SK-N-SH treated with all-trans-retinoic acid at 6 μM for 48 hours (cell line): Measurements from ENCODE around the gene RFLNA.

ENCODE experiments used
- ATAC-seq: fragments of 200-7000 bp; cut with Tn5 transposase; 3 replicates; pipeline ENCODE4 v1.9.1; 2020; ENCODE audit warnings: mild to moderate bottlenecking, moderate library complexity
- ARNTL ChIP-seq: fragments of 450-650 bp; formaldehyde crosslinking; IDR thresholded peaks from 2 replicates; pipeline ENCODE4 v1.5.0; 2020; ENCODE audit warnings: low read depth, mild to moderate bottlenecking, moderate library complexity, borderline replicate concordance
- CREB5 ChIP-seq: fragments of 250-450 bp; sonication (Bioruptor Pico); IDR thresholded peaks from 2 replicates; pipeline ENCODE4 v1.5.1; 2020; ENCODE audit warnings: low read depth, mild to moderate bottlenecking, moderate library complexity
- CSDC2 ChIP-seq: fragments of 250-450 bp; sonication (Bioruptor Pico); IDR thresholded peaks from 2 replicates; pipeline ENCODE4 v1.5.0; 2020; ENCODE audit warnings: mild to moderate bottlenecking, moderate library complexity
- ESRRG ChIP-seq: fragments of 250-450 bp; sonication (Bioruptor Pico); IDR thresholded peaks from 2 replicates; pipeline ENCODE4 v1.6.1; 2021; ENCODE audit warnings: mild to moderate bottlenecking
- ISL1 ChIP-seq: fragments of 250-450 bp; sonication (Bioruptor Pico); IDR thresholded peaks from 2 replicates; pipeline ENCODE4 v2.1.2; 2022; ENCODE audit warnings: mild to moderate bottlenecking, moderate library complexity
- OSR1 ChIP-seq: fragments of 250-450 bp; sonication (Bioruptor Pico); IDR thresholded peaks from 2 replicates; pipeline ENCODE4 v1.8.0; 2022; ENCODE audit warnings: moderate library complexity, mild to moderate bottlenecking, inconsistent platforms
- PATZ1 ChIP-seq: fragments of 250-450 bp; sonication (Bioruptor Pico); IDR thresholded peaks from 2 replicates; pipeline ENCODE4 v1.8.0; 2020; ENCODE audit warnings: mild to moderate bottlenecking, moderate library complexity, borderline replicate concordance
- PPARA ChIP-seq: fragments of 250-450 bp; sonication (Bioruptor Pico); IDR thresholded peaks from 2 replicates; pipeline ENCODE4 v1.5.0; 2020; ENCODE audit warnings: mild to moderate bottlenecking, borderline replicate concordance
- RARB ChIP-seq: fragments of 250-450 bp; sonication (Bioruptor Pico); IDR thresholded peaks from 2 replicates; pipeline ENCODE4 v1.8.0; 2021; ENCODE audit warnings: mild to moderate bottlenecking, moderate library complexity
- SNAI2 ChIP-seq: fragments of 250-450 bp; sonication (Bioruptor Pico); IDR thresholded peaks from 2 replicates; pipeline ENCODE4 v1.5.0; 2020; ENCODE audit warnings: mild to moderate bottlenecking, moderate library complexity
- TOX ChIP-seq: fragments of 250-450 bp; sonication (Bioruptor Pico); IDR thresholded peaks from 2 replicates; pipeline ENCODE4 v1.8.0; 2021; ENCODE audit warnings: mild to moderate bottlenecking, moderate library complexity, borderline replicate concordance
- ZC3H10 ChIP-seq: fragments of 250-450 bp; sonication (Bioruptor Pico); IDR thresholded peaks from 2 replicates; pipeline ENCODE4 v1.5.1; 2021; ENCODE audit warnings: mild to moderate bottlenecking, moderate library complexity
- ZFP3 ChIP-seq: fragments of 250-450 bp; sonication (Bioruptor Pico); IDR thresholded peaks from 2 replicates; pipeline ENCODE4 v1.5.0; 2020; ENCODE audit warnings: mild to moderate bottlenecking, moderate library complexity
- ZFP30 ChIP-seq: fragments of 450-650 bp; formaldehyde crosslinking; IDR thresholded peaks from 2 replicates; pipeline ENCODE4 v1.5.0; 2022; ENCODE audit warnings: mild to moderate bottlenecking, moderate library complexity
- ZNF565 ChIP-seq: fragments of 450-650 bp; formaldehyde crosslinking; conservative IDR thresholded peaks from 2 replicates; pipeline ENCODE4 v1.5.0; 2020; ENCODE audit warnings: low read depth, mild to moderate bottlenecking, moderate library complexity
- ZNF70 ChIP-seq: fragments of 450-650 bp; formaldehyde crosslinking; IDR thresholded peaks from 2 replicates; pipeline ENCODE4 v1.5.0; 2020; ENCODE audit warnings: mild to moderate bottlenecking, moderate library complexity
- ZNF8 ChIP-seq: fragments of 450-650 bp; formaldehyde crosslinking; IDR thresholded peaks from 2 replicates; pipeline ENCODE4 v1.5.0; 2020; ENCODE audit warnings: mild to moderate bottlenecking, moderate library complexity
- TF ChIP-seq, protein P1 (sequence below): fragments of 250-450 bp; sonication (Bioruptor Pico); IDR thresholded peaks from 2 replicates; pipeline ENCODE4 v1.5.0; 2020; ENCODE audit warnings: mild to moderate bottlenecking, moderate library complexity
- TF ChIP-seq, protein P2 (sequence below): fragments of 250-450 bp; sonication (Bioruptor Pico); IDR thresholded peaks from 2 replicates; pipeline ENCODE4 v1.5.1; 2021; ENCODE audit warnings: mild to moderate bottlenecking, moderate library complexity
- TF ChIP-seq, protein P3 (sequence below): fragments of 250-450 bp; sonication (Bioruptor Pico); IDR thresholded peaks from 2 replicates; pipeline ENCODE4 v1.8.0; 2021; ENCODE audit warnings: low read depth, mild to moderate bottlenecking, moderate library complexity, borderline replicate concordance

Gene RFLNA

GRCh38 chr12:124354400-124354799 lies 59.5 kb downstream of the RFLNA start:
- no peak for ATAC-seq
- no peak for TF ChIP-seq OSR1 (CRISPR knock-in tag)
- TF ChIP-seq, all 23 proteins: peak for 0

- TF ChIP-seq CSDC2 (CRISPR knock-in tag) (no peak), ZFP3 (CRISPR knock-in tag) (no peak), RARB (CRISPR knock-in tag) (no peak), SNAI2 (CRISPR knock-in tag) (no peak), ZC3H10 (CRISPR knock-in tag) (no peak)
- ATAC-seq, result no peak
These were observed 61.3 kb downstream of the RFLNA start for GRCh38 chr12:124356221-124356620.

DNA sequence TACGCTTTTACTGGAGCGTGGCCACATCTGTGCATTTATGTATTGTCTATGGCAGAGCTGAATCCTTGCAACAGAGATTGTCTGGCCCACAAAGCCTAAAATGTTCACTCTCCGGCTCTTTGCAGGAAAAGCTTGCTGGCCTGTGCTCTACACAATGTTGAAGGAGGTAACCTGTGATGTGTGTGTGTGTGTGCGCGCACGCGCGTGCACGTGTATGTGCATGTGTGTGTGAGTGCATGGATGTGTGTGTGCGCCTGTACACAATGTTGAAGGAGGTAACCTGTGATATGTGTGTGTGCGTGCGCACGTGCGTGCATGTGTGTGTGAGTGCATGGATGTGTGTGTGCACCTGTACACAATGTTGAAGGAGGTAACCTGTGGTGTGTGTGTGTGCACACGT lies 62.7 kb downstream of the RFLNA start:
- TF ChIP-seq PPARA (CRISPR knock-in tag) (no peak), ESRRG (CRISPR knock-in tag) (no peak), ZFP3 (CRISPR knock-in tag) (no peak), ZNF8 (CRISPR knock-in tag) (no peak), RARB (CRISPR knock-in tag) (no peak), CSDC2 (CRISPR knock-in tag) (no peak), ZNF565 (no peak)
- TF ChIP-seq, protein P1, sequence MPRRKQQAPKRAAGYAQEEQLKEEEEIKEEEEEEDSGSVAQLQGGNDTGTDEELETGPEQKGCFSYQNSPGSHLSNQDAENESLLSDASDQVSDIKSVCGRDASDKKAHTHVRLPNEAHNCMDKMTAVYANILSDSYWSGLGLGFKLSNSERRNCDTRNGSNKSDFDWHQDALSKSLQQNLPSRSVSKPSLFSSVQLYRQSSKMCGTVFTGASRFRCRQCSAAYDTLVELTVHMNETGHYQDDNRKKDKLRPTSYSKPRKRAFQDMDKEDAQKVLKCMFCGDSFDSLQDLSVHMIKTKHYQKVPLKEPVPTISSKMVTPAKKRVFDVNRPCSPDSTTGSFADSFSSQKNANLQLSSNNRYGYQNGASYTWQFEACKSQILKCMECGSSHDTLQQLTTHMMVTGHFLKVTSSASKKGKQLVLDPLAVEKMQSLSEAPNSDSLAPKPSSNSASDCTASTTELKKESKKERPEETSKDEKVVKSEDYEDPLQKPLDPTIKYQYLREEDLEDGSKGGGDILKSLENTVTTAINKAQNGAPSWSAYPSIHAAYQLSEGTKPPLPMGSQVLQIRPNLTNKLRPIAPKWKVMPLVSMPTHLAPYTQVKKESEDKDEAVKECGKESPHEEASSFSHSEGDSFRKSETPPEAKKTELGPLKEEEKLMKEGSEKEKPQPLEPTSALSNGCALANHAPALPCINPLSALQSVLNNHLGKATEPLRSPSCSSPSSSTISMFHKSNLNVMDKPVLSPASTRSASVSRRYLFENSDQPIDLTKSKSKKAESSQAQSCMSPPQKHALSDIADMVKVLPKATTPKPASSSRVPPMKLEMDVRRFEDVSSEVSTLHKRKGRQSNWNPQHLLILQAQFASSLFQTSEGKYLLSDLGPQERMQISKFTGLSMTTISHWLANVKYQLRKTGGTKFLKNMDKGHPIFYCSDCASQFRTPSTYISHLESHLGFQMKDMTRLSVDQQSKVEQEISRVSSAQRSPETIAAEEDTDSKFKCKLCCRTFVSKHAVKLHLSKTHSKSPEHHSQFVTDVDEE (CRISPR knock-in tag), result no peak
- ATAC-seq, result no peak

GRCh38 chr12:124358572-124358971 lies 63.7 kb downstream of the RFLNA start:
- TF ChIP-seq ZC3H10 (CRISPR knock-in tag), result no peak
- no peak for TF ChIP-seq PATZ1 (CRISPR knock-in tag)
- no peak for TF ChIP-seq ZNF565
- no peak for TF ChIP-seq ZFP3 (CRISPR knock-in tag)
- no peak for TF ChIP-seq ESRRG (CRISPR knock-in tag)
- TF ChIP-seq CREB5 (CRISPR knock-in tag), result no peak
- TF ChIP-seq, protein P2, sequence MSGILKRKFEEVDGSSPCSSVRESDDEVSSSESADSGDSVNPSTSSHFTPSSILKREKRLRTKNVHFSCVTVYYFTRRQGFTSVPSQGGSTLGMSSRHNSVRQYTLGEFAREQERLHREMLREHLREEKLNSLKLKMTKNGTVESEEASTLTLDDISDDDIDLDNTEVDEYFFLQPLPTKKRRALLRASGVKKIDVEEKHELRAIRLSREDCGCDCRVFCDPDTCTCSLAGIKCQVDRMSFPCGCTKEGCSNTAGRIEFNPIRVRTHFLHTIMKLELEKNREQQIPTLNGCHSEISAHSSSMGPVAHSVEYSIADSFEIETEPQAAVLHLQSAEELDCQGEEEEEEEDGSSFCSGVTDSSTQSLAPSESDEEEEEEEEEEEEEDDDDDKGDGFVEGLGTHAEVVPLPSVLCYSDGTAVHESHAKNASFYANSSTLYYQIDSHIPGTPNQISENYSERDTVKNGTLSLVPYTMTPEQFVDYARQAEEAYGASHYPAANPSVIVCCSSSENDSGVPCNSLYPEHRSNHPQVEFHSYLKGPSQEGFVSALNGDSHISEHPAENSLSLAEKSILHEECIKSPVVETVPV, result no peak
- TF ChIP-seq ZFP30 (CRISPR knock-in tag), result no peak
- TF ChIP-seq ISL1, result no peak
- no peak for TF ChIP-seq ZNF70 (CRISPR knock-in tag)
- TF ChIP-seq, protein P3, sequence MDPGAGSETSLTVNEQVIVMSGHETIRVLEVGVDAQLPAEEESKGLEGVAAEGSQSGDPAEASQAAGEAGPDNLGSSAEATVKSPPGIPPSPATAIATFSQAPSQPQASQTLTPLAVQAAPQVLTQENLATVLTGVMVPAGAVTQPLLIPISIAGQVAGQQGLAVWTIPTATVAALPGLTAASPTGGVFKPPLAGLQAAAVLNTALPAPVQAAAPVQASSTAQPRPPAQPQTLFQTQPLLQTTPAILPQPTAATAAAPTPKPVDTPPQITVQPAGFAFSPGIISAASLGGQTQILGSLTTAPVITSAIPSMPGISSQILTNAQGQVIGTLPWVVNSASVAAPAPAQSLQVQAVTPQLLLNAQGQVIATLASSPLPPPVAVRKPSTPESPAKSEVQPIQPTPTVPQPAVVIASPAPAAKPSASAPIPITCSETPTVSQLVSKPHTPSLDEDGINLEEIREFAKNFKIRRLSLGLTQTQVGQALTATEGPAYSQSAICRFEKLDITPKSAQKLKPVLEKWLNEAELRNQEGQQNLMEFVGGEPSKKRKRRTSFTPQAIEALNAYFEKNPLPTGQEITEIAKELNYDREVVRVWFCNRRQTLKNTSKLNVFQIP (CRISPR knock-in tag), result no peak
- no peak for TF ChIP-seq TOX (CRISPR knock-in tag)
- TF ChIP-seq ARNTL (CRISPR knock-in tag), result no peak
- no peak for ATAC-seq
